Spinal cord (tissue), 10 donors: ENCODE data around the gene ATP6V1F. TPM values are rescaled to one million over a fixed set of nuclear protein-coding genes. Genes with fewer than 3 reads are reported as not detected.

Experiments used
- DNase-seq, 6 donors: peaks; one replicate each; pipeline versions ENCODE4 v3.0.0 to v3.0.0-alpha.2; 2013 to 2015; ENCODE audit warnings: low spot score in 6 of 6, low read depth in 4 of 6
- H3K27ac ChIP-seq: one replicate; pipeline ENCODE4 v1.5.1; 2013; ENCODE audit warnings: low read depth, low read length, control low read depth
- H3K27me3 ChIP-seq: one replicate; pipeline ENCODE4 v1.6.1; 2013; ENCODE audit warnings: low read length; ENCODE audit not compliant: control insufficient read depth, insufficient read depth
- H3K36me3 ChIP-seq: one replicate; pipeline ENCODE4 v1.6.1; 2013; ENCODE audit warnings: low read length; ENCODE audit not compliant: control insufficient read depth, insufficient read depth
- H3K4me1 ChIP-seq: one replicate; pipeline ENCODE4 v1.6.1; 2013; ENCODE audit warnings: low read length; ENCODE audit not compliant: control insufficient read depth, insufficient read depth
- H3K4me3 ChIP-seq: one replicate; pipeline ENCODE4 v1.5.1; 2013; ENCODE audit warnings: low read depth, low read length, control low read depth
- H3K9me3 ChIP-seq: one replicate; pipeline ENCODE4 v1.6.1; 2013; ENCODE audit warnings: low read length; ENCODE audit not compliant: control insufficient read depth, insufficient read depth
- WGBS: methylation state at CpG from one replicate; pipeline ENCODE4 v1.1.5; 2013; ENCODE audit warnings: missing lambda C conversion rate; ENCODE audit not compliant: insufficient coverage; 5-methylcytosine and 5-hydroxymethylcytosine counted together
- polyA plus RNA-seq, 2 donors: library from polyadenylated mRNA; unstranded; fragments of 120-200 nt; gene quantifications; one replicate each; pipeline ENCODE4 v1.2.1, GENCODE V29; 2013; ENCODE audit not compliant: insufficient read length in 2 of 2
- total RNA-seq, 2 donors: library from RNA; depleted of rRNA in 1 of 2; stranded (reverse); fragments of 120-200 nt in 1 of 2; fragments of >200 nt in 1 of 2; gene quantifications; one replicate each; pipeline versions ENCODE4 v1.2.3 to v1.2.4, GENCODE V29; 2013 to 2014
- donor health status: healthy.

The ATP6V1F gene
- total and polyA plus RNA-seq, 4 donors: 82.8 to 261 (median 198) TPM

DNA sequence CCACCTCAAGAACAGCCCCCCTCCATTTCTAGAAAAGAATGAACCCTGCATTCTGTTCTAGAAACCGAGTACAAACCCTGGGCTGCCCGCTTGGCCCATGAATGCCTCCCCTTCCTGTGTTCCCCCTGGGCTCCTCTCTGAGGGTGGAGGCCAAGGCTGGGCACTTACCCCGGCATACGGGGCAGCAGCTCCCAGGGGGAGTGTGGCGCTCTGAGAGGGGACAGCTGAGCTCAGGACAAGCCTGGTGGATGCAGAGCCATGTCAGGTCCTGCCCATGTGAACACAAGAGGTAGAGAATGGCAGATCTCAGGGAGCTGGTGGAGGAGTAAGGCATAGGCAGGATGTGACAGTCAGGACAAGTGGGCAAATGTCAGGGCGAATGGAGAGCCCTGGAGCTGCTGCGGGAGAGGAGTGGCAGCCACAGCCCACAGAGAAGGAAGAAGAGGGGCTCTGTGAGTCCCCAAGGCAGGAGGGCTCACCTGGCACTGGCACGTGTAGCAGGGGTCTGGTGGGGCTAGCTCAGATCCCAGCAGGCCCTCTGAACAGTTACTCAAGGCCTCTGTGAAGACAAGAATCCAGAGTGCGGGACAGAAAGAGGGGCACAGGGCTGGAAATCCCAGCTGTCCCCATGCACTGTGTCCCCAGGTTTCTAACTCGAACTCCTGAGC is 18.9 kb downstream of the ATP6V1F start:
- Histone ChIP-seq H3K27ac (no peak overlapping the region), H3K9me3 (no peaks in the 10 kb centered on the region), H3K36me3 (peaks cover 8% of the 10 kb centered on the region), H3K4me1 (peaks cover 16% of the 10 kb centered on the region), H3K27me3 (no peaks in the 10 kb centered on the region), H3K4me3 (no peak overlapping the region)
- no peak for DNase-seq
- WGBS: 78% methylated on average over 9 of the region's 10 CpGs

GRCh38 chr7:128882134-128882533 is 19.5 kb downstream of the ATP6V1F start:
- Histone ChIP-seq H3K4me3 (no peak overlapping the region), H3K27ac (no peak overlapping the region), H3K4me1 (peaks cover 16% of the 10 kb centered on the region), H3K9me3 (no peaks in the 10 kb centered on the region), H3K27me3 (no peaks in the 10 kb centered on the region), H3K36me3 (peaks cover 5% of the 10 kb centered on the region)
- WGBS: 100% methylated on average over 2 of the region's 8 CpGs
- no peak for DNase-seq

GRCh38 chr7:128883622-128884448 is 21.2 kb downstream of the ATP6V1F start:
- H3K27me3 ChIP-seq: peaks cover 8% of the 10 kb centered on the region
- DNase-seq: peak in 4 of 6 donors; percentile 39 to 84 (median 63)
- WGBS: 52% methylated on average over 15 of the region's 19 CpGs

GRCh38 chr7:128884561-128885369 is 22.1 kb downstream of the ATP6V1F start:
- Histone ChIP-seq H3K4me1 (peaks cover 11% of the 10 kb centered on the region), H3K27me3 (peaks cover 12% of the 10 kb centered on the region), H3K9me3 (no peaks in the 10 kb centered on the region), H3K4me3 (no peak overlapping the region), H3K27ac (no peak overlapping the region), H3K36me3 (no peaks in the 10 kb centered on the region)
- 88% methylated on average over 18 of the region's 26 CpGs for WGBS
- no peak for DNase-seq

More at GRCh38 chr7:128883622-128884448, 21.2 kb downstream of the ATP6V1F start:
- no peaks in the 10 kb centered on the region for H3K9me3 ChIP-seq
- H3K4me1 ChIP-seq: peaks cover 16% of the 10 kb centered on the region
- H3K36me3 ChIP-seq: no peaks in the 10 kb centered on the region
- no peak overlapping the region for H3K27ac ChIP-seq
- H3K4me3 ChIP-seq: no peak overlapping the region

DNA sequence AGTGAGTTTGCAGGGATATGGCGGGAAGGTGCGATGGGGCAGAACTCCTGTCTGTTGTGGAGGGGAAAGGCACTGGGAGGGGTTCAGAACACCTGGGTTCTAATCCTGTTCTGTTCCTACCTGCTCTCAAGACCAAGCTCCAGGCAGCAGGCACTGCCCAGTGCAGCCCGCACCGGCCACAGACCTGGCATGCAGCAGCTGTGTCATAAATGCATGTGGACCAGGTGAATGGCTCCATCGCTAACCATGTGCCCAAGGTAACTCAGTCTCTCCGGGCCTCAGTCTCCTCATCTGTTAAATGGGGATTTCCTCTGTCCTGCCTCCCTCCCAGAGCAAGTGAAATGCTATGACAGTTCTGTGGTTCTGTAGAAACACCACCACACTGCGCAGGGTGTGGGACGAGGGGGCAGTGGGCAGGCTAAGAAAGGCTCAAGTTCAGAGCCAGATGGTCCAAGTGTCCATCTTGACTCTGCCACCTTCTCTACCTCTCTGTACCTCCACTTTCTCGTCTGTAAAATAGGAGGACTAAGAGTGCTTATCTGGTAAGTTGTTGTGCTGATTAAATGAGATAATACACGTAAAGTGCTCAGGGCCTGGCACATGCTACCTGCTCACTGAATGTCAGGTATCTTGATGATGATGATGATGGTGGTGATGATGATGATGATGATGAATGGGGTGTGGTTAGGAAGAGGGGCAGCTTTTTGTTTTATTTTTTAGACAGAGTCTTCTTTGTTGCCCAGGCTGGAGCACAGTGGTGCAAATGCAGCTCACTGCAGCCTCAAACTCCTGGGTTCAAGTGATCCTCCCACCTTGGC is 22.9 kb downstream of the ATP6V1F start:
- H3K4me1 ChIP-seq: peaks cover 2% of the 10 kb centered on the region
- 99% methylated on average over 7 of the region's 10 CpGs for WGBS

DNA sequence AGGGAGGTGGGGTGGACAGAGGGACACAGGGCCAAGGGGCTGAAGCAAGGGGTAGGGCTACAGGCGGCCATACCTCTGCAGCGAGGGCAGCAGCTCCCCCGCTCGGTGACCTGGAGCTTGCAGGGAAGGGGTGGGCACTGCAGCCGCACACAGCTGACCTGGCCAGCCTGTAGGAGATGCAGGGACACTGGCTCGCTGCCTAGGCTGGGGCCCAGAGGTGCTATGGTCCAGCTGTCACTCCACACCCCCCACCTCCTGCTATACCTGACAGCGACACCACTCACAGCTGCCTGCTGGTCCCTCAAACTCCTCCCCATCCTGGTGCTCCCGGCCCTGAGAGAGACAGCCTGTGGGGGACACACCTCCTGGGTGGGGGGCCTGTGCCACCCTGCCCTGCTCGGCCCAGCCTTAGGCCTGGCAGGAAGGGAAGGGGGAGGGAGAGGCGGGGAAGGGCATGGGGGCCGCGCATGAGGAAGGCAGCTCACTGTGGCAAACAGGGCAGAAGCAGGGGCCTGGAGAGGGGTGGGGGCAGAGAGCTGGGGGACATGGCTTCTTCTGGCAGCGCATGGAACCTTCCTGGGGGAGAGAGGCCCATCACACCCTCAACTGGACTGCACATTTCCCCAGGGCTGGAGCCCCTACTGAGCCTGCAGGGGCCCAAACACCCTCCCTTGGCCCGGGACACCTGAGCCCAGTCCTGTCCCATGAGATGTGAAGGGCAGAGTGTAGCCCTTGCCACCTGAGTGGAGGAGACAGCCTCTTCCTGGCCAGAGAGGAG is 23.9 kb downstream of the ATP6V1F start:
- peaks cover 25% of the 10 kb centered on the region for H3K27me3 ChIP-seq
- no peaks in the 10 kb centered on the region for H3K9me3 ChIP-seq
- no peaks in the 10 kb centered on the region for H3K36me3 ChIP-seq
- 72% methylated on average over 10 of the region's 14 CpGs for WGBS
- DNase-seq: no peak
- H3K4me1 ChIP-seq: peaks cover 4% of the 10 kb centered on the region
- H3K27ac ChIP-seq: no peak overlapping the region
- no peak overlapping the region for H3K4me3 ChIP-seq

More for the DNA sequence above, 22.9 kb downstream of the ATP6V1F start:
- H3K27ac ChIP-seq: no peak overlapping the region
- H3K27me3 ChIP-seq: peaks cover 18% of the 10 kb centered on the region
- no peak overlapping the region for H3K4me3 ChIP-seq
- no peak for DNase-seq
- no peaks in the 10 kb centered on the region for H3K36me3 ChIP-seq
- no peaks in the 10 kb centered on the region for H3K9me3 ChIP-seq

- no peak overlapping the region for H3K4me3 ChIP-seq
- peaks cover 4% of the 10 kb centered on the region for H3K4me1 ChIP-seq
- DNase-seq: no peak
- peaks cover 31% of the 10 kb centered on the region for H3K27me3 ChIP-seq
- no peak overlapping the region for H3K27ac ChIP-seq
- H3K36me3 ChIP-seq: no peaks in the 10 kb centered on the region
- H3K9me3 ChIP-seq: no peaks in the 10 kb centered on the region
- 89% methylated on average over 7 of the region's 7 CpGs for WGBS
Observed at GRCh38 chr7:128887169-128888038, 24.7 kb downstream of the ATP6V1F start.
